ENCODE results near the gene NRCAM.

The NRCAM gene

DNA sequence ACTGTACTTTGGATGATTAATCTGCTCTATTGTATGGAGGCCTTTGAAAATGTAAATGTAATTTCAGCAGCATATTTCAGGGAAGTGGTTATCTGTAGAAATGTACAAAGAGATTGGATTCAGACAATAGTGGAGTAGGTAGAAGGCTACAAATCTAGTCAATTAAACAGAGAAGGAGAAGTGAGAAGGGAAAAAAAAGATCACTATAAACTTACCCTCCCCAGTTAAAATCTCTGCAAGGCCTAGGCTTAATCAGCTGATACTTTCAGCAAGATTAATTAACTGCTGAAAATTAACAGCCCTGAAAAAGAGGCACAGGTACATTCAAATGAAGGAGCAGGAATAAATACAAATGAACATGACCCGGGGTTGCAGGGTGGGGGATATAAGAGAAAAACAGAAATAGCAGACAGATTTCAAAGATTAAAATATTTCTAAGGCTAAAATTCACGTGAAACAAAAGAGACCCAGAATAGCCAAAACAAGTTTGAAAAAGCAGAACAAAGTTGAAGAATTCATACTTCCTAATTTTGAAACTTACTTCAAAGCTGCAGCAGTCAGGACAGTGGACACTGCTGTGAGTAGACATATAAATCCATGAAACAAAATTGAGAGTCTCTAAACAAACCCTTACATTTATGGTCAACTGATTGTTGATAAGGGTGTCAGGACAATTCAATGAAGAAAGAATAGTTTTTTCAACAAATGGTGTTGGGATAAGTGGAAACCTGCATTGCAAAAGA lies 96.0 kb downstream of the NRCAM start:
- ATAC-seq: no peak
- TF ChIP-seq TCF4 (CRISPR knock-in tag; IDR thresholded peaks at IDR 0.05; ENCODE audit: borderline replicate concordance) (no peak), ZNF8 (CRISPR knock-in tag; IDR thresholded peaks at IDR 0.05) (no peak), ZC3H10 (CRISPR knock-in tag; IDR thresholded peaks at IDR 0.05) (no peak)

DNA sequence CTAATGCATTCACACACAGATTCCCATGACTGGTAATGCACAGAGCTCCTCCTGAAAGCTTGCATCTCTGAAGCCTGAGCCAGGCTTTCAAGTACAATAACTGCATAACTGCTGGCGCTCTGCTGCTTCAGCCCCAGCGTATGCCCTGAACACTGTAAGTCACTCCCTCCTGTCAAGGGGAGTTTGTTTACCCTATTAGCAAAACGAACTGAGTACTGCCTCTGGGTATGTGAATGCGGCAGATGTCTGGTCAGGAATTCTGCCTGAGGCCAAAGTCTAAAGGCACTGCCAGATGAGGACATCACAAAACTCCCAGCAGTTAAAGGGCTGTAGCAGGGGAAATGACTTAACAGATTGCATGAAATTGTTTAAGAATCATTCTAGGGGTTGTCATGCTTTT lies 97.7 kb downstream of the NRCAM start:
- peak; percentile 15; the same call in 1 of the 2 replicates for TF ChIP-seq ISL1 (CRISPR knock-in tag; IDR thresholded peaks at IDR 0.05)
- no peak for TF ChIP-seq ARNTL (CRISPR knock-in tag; IDR thresholded peaks at IDR 0.05; ENCODE audit: borderline replicate concordance, low read depth)
- TF ChIP-seq ZC3H10 (CRISPR knock-in tag; IDR thresholded peaks at IDR 0.05): no peak
- TF ChIP-seq, protein P1, sequence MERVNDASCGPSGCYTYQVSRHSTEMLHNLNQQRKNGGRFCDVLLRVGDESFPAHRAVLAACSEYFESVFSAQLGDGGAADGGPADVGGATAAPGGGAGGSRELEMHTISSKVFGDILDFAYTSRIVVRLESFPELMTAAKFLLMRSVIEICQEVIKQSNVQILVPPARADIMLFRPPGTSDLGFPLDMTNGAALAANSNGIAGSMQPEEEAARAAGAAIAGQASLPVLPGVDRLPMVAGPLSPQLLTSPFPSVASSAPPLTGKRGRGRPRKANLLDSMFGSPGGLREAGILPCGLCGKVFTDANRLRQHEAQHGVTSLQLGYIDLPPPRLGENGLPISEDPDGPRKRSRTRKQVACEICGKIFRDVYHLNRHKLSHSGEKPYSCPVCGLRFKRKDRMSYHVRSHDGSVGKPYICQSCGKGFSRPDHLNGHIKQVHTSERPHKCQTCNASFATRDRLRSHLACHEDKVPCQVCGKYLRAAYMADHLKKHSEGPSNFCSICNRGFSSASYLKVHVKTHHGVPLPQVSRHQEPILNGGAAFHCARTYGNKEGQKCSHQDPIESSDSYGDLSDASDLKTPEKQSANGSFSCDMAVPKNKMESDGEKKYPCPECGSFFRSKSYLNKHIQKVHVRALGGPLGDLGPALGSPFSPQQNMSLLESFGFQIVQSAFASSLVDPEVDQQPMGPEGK (CRISPR knock-in tag; IDR thresholded peaks at IDR 0.05; ENCODE audit: borderline replicate concordance): no peak
- TF ChIP-seq ZNF8 (CRISPR knock-in tag; IDR thresholded peaks at IDR 0.05): no peak
- TF ChIP-seq PPARA (CRISPR knock-in tag; IDR thresholded peaks at IDR 0.05; ENCODE audit: borderline replicate concordance): no peak
- no peak for TF ChIP-seq ZFP30 (CRISPR knock-in tag; IDR thresholded peaks at IDR 0.05)
- 0 out of 2 replicates have a peak, but pooled peaks have one; percentile 21 for TF ChIP-seq TCF4 (CRISPR knock-in tag; IDR thresholded peaks at IDR 0.05; ENCODE audit: borderline replicate concordance)
- TF ChIP-seq ZNF565 (CRISPR knock-in tag; conservative IDR thresholded peaks at IDR 0.05; ENCODE audit: low read depth): no peak
- TF ChIP-seq TSHZ2 (CRISPR knock-in tag; IDR thresholded peaks at IDR 0.05): no peak
- no peak for TF ChIP-seq POU6F1 (CRISPR knock-in tag; IDR thresholded peaks at IDR 0.05; ENCODE audit: borderline replicate concordance, low read depth)
- ATAC-seq: peak; percentile 67; the same call in 2 of the 3 replicates

- no peak for ATAC-seq
Measured at GRCh38 chr7:108351729-108352131, 104.5 kb downstream of the NRCAM start.

DNA sequence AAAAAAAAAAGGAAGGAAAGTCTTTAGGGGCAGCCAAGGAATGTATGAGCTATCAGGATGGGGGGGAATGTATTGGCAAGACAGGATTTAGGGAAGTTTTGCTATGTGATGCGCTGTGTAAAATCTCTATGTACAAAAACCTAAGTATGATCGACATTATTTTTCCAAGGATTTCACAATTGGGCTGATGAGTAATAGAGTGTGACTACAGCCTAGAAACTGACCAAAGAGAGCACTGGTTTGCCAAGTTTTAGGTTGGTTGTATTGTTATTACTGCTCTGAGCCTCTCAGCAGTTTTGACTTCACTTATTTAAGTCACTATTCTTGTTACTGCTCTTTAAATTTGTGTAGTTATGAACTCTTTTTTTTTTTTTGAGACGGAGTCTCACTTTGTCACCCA lies 107.3 kb downstream of the NRCAM start:
- no peak for TF ChIP-seq ZNF565 (CRISPR knock-in tag; conservative IDR thresholded peaks at IDR 0.05; ENCODE audit: low read depth)
- TF ChIP-seq ISL1 (CRISPR knock-in tag; IDR thresholded peaks at IDR 0.05): no peak
- TF ChIP-seq ZFP3 (CRISPR knock-in tag; IDR thresholded peaks at IDR 0.05): no peak
- no peak for TF ChIP-seq SNAI2 (CRISPR knock-in tag; IDR thresholded peaks at IDR 0.05)
- TF ChIP-seq CSDC2 (CRISPR knock-in tag; IDR thresholded peaks at IDR 0.05): no peak
- ATAC-seq: no peak

More at GRCh38 chr7:108351729-108352131, 104.5 kb downstream of the NRCAM start:
- no peak for TF ChIP-seq BACH2 (CRISPR knock-in tag; IDR thresholded peaks at IDR 0.05; ENCODE audit: borderline replicate concordance)
- TF ChIP-seq TCF4 (CRISPR knock-in tag; IDR thresholded peaks at IDR 0.05; ENCODE audit: borderline replicate concordance): no peak

GRCh38 chr7:108347616-108348015 lies 108.6 kb downstream of the NRCAM start:
- ATAC-seq: peak; percentile 88
- TF ChIP-seq RARB (CRISPR knock-in tag; IDR thresholded peaks at IDR 0.05) (no peak), ZFP3 (CRISPR knock-in tag; IDR thresholded peaks at IDR 0.05) (peak; percentile 60; the same call in 1 of the 2 replicates), CSDC2 (CRISPR knock-in tag; IDR thresholded peaks at IDR 0.05) (peak; percentile 93; the same call in 1 of the 2 replicates), TOX (CRISPR knock-in tag; IDR thresholded peaks at IDR 0.05; ENCODE audit: borderline replicate concordance) (no peak), TCF4 (CRISPR knock-in tag; IDR thresholded peaks at IDR 0.05; ENCODE audit: borderline replicate concordance) (no peak), PPARA (CRISPR knock-in tag; IDR thresholded peaks at IDR 0.05; ENCODE audit: borderline replicate concordance) (no peak), GLIS3 (CRISPR knock-in tag; IDR thresholded peaks at IDR 0.05) (0 out of 2 replicates have a peak, but pooled peaks have one; percentile 67), ISL1 (CRISPR knock-in tag; IDR thresholded peaks at IDR 0.05) (peak; percentile 25; the same call in 1 of the 2 replicates), OSR1 (CRISPR knock-in tag; IDR thresholded peaks at IDR 0.05) (0 out of 2 replicates have a peak, but pooled peaks have one; percentile 37), SNAI2 (CRISPR knock-in tag; IDR thresholded peaks at IDR 0.05) (peak; percentile 72; the same call in 1 of the 2 replicates)
- TF ChIP-seq, protein P1 (CRISPR knock-in tag; IDR thresholded peaks at IDR 0.05; ENCODE audit: borderline replicate concordance): no peak
